Panc1 (cell line): Measurements from ENCODE around the gene DCP2. TPM values are rescaled to one million over a fixed set of nuclear protein-coding genes. Genes with fewer than 3 reads are reported as not detected.

Source experiments
- ATAC-seq: fragments of 200-7000 bp; cut with Tn5 transposase; 2 replicates; pipeline ENCODE4 v1.9.1; 2020; ENCODE audit warnings: mild to moderate bottlenecking, moderate library complexity
- BruUV-seq: library from RNA; stranded (reverse); fragments of 400-500 nt; replicated peaks from 2 replicates; lab custom pipeline; 2021; lab: Mats Ljungman, UMichigan
- CTCF ChIA-PET: fragments of 300-600 bp; sonication (Branson Sonifier 250); formaldehyde crosslinking; loops from one replicate; lab custom pipeline; 2022; ENCODE audit warnings: antibody characterized with exemption; lab: Charles Lee
- POLR2A ChIA-PET: fragments of 300-600 bp; sonication (Branson Sonifier 250); formaldehyde crosslinking; loops from one replicate; lab custom pipeline; 2022; ENCODE audit warnings: antibody characterized with exemption; lab: Charles Lee
- DNase-seq: peaks from one replicate; pipeline ENCODE4 v3.0.0-alpha.2; 2010; ENCODE audit warnings: low read depth, low spot score
- H3K27ac ChIP-seq: 2 replicates; pipeline ENCODE4 v1.5.1; 2011; ENCODE audit warnings: mild to moderate bottlenecking, low read length, inconsistent platforms
- H3K27me3 ChIP-seq: fragments of 200-500 bp; sonication (Bioruptor generic); 2 replicates; pipeline ENCODE4 v1.6.0; 2014; ENCODE audit warnings: low read length, inconsistent platforms; ENCODE audit not compliant: control insufficient read depth, insufficient read depth
- H3K36me3 ChIP-seq: fragments of 200-500 bp; sonication (Bioruptor generic); 2 replicates; pipeline ENCODE4 v1.5.1; 2014; ENCODE audit warnings: inconsistent platforms, mild to moderate bottlenecking, low read length, moderate library complexity; ENCODE audit not compliant: control insufficient read depth, insufficient read depth
- H3K4me1 ChIP-seq: 2 replicates; pipeline ENCODE4 v1.5.1; 2011; ENCODE audit warnings: inconsistent platforms, mild to moderate bottlenecking, low read length, moderate library complexity; ENCODE audit not compliant: control insufficient read depth, insufficient read depth
- H3K4me3 ChIP-seq, 2 experiments: 2 replicates each; pipeline ENCODE4 v1.5.1; 2011 to 2012; ENCODE audit warnings: low read depth in 2 of 2, low read length in 2 of 2, mild to moderate bottlenecking in 2 of 2, inconsistent platforms in 1 of 2, moderate library complexity in 1 of 2
- H3K9me3 ChIP-seq: fragments of 200-500 bp; sonication (Bioruptor generic); 2 replicates; pipeline ENCODE4 v1.5.1; 2014; ENCODE audit warnings: low read depth, mild to moderate bottlenecking, inconsistent platforms, low read length, moderate library complexity; ENCODE audit not compliant: control insufficient read depth, insufficient read depth
- POLR2AphosphoS5 ChIP-seq: IDR thresholded peaks from 2 replicates; pipeline ENCODE4 v1.6.1; 2012; ENCODE audit warnings: mild to moderate bottlenecking, low read depth, low read length, moderate library complexity
- SIN3A ChIP-seq: IDR thresholded peaks from 2 replicates; pipeline ENCODE4 v1.6.1; 2012; ENCODE audit warnings: low read depth, mild to moderate bottlenecking, low read length, moderate library complexity, borderline replicate concordance; ENCODE audit not compliant: insufficient read depth
- TCF7L2 ChIP-seq: IDR thresholded peaks from 2 replicates; pipeline ENCODE4 v1.6.1; 2011; ENCODE audit warnings: mild to moderate bottlenecking, low read depth, low read length, inconsistent platforms
- in situ Hi-C: cut with HindIII; loops from 2 replicates; pipeline ENCODE4 v1.10.0; 2016; ENCODE audit warnings: low sequenced_read_pairs, low pct_unique_long_range_greater_than_20kb
- intact Hi-C: fragments of 100-400 bp; cut with micrococcal nuclease; formaldehyde crosslinking; loops from one replicate; pipeline ENCODE4 v1.10.0; 2022; ENCODE audit not compliant: unreplicated experiment
- total RNA-seq: library from RNA; stranded (reverse); gene quantifications from one replicate; pipeline ENCODE4 v1.2.1, GENCODE V29; 2021; ENCODE audit not compliant: unreplicated experiment
- TF ChIP-seq, protein P1 (sequence below), 2 experiments: IDR thresholded peaks; 2 replicates each; pipeline ENCODE4 v1.6.1; 2011 to 2012; ENCODE audit warnings: low read depth in 2 of 2, control low read depth in 1 of 2, low read length in 1 of 2, mild to moderate bottlenecking in 1 of 2, moderate library complexity in 1 of 2; ENCODE audit not compliant: insufficient read depth in 1 of 2
- TF ChIP-seq, protein P2 (sequence below): fragments of 450-650 bp; IDR thresholded peaks from 2 replicates; pipeline ENCODE4 v1.5.1; 2017; ENCODE audit warnings: mild to moderate bottlenecking

Gene DCP2
- total RNA-seq, 1 experiment from 2014 or later = 70.4 TPM

DNA sequence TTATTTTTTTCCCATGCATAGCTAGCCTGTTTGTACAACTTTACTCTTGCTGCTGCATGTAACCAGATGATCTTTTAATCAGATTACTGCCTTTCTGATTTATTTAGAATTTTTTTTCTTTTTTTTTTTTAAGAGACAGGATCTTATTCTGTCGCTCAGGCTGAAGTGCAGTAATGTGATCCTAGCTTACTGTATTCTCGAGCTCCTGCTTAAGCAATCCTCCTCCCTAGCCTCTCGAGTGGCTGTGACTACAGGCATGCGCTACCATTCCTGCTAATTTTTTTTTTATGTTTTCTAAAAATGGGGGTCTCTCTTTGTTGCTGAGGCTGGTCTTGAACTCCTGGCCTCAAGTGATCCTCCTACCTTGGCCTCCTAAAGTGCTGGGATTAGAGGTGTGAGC, 9.6 kb downstream of the DCP2 start:
- Histone ChIP-seq H3K36me3 (peaks cover 2% of the 10 kb centered on the region; the same call in 1 of the 2 replicates), H3K27ac (no peak overlapping the region), H3K4me1 (peaks cover 12% of the 10 kb centered on the region), H3K27me3 (no peaks in the 10 kb centered on the region), H3K4me3 (no peak overlapping the region), H3K9me3 (no peaks in the 10 kb centered on the region)
- no peak for TF ChIP-seq TCF7L2
- DNase-seq (no peak), ATAC-seq (no peak)
- POLR2A ChIA-PET = interaction anchor here (1.7 kb wide), 1 partner anchor 10 kb away, joined by 3 read pairs; no protein-coding TSS in a partner anchor
- CTCF ChIA-PET = no interaction called here
- intact Hi-C loops (no loop called here), in situ Hi-C loops (no loop called here)
- BruUV-seq = no TSS peak

DNA sequence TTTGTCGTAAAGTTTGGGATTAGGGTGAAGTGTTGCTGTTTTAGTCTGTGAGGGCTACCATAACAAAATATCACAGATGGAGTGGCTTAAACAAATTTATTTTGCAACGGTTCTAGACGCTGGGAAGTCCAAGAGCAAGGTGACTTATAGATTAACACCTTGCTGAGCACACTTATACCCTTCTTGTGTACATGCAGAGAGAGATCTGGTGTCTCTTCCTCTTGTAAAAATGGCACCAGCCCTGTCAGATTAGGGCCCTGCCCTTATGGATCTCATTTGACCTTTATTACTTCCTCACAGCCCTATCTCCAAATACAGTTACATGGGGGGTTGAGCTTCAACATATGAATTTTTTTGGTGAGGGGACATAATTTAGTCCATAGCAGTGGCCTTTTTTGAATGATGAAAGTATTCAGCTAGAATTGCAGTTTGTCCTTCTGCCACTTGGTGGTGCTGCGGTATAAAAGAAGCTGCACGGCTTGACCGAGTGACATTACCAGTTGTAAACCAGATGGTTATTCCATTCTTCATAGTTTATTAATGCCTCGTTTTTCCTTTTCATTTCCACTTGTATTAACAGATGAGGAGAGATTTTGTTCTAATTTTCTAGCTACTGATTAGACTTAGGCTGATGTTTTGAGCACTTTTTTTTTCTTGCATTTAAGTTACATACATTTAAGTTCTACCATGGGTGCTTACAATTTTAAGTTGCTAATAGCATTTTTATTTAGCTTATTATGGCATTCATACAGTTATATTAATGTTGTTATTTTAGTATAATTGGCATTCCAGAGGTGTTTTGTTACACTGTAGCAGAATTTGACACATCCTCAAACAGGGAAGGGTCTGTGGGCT, 19.4 kb downstream of the DCP2 start:
- DNase-seq (no peak), ATAC-seq (peak; percentile 93)
- in situ Hi-C loops = no loop called here
- Histone ChIP-seq H3K36me3 (peaks cover 27% of the 10 kb centered on the region), H3K27me3 (no peaks in the 10 kb centered on the region), H3K27ac (no peak overlapping the region), H3K4me3 (no peak overlapping the region), H3K4me1 (no peaks in the 10 kb centered on the region; the same call in 1 of the 2 replicates), H3K9me3 (no peaks in the 10 kb centered on the region)
- ChIA-PET CTCF (interaction anchor here (0.6 to 1.3 kb wide), 5 partner anchors 23 to 515 kb away, joined by 3 to 6 read pairs (median 4); no protein-coding TSS in a partner anchor), POLR2A (no interaction called here)
- intact Hi-C loops = loop anchor here (2.0 to 10.0 kb wide), 3 partner anchors 335 to 611 kb away; partner anchors contain the start of gene YTHDC2
- no peak for TF ChIP-seq SIN3A
- no peak for TF ChIP-seq TCF7L2
- TF ChIP-seq, protein P1, sequence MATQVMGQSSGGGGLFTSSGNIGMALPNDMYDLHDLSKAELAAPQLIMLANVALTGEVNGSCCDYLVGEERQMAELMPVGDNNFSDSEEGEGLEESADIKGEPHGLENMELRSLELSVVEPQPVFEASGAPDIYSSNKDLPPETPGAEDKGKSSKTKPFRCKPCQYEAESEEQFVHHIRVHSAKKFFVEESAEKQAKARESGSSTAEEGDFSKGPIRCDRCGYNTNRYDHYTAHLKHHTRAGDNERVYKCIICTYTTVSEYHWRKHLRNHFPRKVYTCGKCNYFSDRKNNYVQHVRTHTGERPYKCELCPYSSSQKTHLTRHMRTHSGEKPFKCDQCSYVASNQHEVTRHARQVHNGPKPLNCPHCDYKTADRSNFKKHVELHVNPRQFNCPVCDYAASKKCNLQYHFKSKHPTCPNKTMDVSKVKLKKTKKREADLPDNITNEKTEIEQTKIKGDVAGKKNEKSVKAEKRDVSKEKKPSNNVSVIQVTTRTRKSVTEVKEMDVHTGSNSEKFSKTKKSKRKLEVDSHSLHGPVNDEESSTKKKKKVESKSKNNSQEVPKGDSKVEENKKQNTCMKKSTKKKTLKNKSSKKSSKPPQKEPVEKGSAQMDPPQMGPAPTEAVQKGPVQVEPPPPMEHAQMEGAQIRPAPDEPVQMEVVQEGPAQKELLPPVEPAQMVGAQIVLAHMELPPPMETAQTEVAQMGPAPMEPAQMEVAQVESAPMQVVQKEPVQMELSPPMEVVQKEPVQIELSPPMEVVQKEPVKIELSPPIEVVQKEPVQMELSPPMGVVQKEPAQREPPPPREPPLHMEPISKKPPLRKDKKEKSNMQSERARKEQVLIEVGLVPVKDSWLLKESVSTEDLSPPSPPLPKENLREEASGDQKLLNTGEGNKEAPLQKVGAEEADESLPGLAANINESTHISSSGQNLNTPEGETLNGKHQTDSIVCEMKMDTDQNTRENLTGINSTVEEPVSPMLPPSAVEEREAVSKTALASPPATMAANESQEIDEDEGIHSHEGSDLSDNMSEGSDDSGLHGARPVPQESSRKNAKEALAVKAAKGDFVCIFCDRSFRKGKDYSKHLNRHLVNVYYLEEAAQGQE (IDR thresholded peaks at IDR 0.05; ENCODE audit: insufficient read depth in 1 of 2, low read depth in 2 of 2, low read length in 1 of 2) = no peak
- TF ChIP-seq POLR2AphosphoS5 = no peak
- TF ChIP-seq, protein P2, sequence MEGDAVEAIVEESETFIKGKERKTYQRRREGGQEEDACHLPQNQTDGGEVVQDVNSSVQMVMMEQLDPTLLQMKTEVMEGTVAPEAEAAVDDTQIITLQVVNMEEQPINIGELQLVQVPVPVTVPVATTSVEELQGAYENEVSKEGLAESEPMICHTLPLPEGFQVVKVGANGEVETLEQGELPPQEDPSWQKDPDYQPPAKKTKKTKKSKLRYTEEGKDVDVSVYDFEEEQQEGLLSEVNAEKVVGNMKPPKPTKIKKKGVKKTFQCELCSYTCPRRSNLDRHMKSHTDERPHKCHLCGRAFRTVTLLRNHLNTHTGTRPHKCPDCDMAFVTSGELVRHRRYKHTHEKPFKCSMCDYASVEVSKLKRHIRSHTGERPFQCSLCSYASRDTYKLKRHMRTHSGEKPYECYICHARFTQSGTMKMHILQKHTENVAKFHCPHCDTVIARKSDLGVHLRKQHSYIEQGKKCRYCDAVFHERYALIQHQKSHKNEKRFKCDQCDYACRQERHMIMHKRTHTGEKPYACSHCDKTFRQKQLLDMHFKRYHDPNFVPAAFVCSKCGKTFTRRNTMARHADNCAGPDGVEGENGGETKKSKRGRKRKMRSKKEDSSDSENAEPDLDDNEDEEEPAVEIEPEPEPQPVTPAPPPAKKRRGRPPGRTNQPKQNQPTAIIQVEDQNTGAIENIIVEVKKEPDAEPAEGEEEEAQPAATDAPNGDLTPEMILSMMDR = peak; percentile 90
- no TSS peak for BruUV-seq
